ENCODE data around the gene SELP. TPM values are rescaled to one million over a fixed set of nuclear protein-coding genes. Genes with fewer than 3 reads are reported as not detected.
A peak's percentile ranks its signal among the peaks of the same experiment; 100 is the strongest.

The SELP gene
- total RNA-seq, 4 donors from 2014 or later: 0.70 to 8.3 (median 4.9) TPM

DNA sequence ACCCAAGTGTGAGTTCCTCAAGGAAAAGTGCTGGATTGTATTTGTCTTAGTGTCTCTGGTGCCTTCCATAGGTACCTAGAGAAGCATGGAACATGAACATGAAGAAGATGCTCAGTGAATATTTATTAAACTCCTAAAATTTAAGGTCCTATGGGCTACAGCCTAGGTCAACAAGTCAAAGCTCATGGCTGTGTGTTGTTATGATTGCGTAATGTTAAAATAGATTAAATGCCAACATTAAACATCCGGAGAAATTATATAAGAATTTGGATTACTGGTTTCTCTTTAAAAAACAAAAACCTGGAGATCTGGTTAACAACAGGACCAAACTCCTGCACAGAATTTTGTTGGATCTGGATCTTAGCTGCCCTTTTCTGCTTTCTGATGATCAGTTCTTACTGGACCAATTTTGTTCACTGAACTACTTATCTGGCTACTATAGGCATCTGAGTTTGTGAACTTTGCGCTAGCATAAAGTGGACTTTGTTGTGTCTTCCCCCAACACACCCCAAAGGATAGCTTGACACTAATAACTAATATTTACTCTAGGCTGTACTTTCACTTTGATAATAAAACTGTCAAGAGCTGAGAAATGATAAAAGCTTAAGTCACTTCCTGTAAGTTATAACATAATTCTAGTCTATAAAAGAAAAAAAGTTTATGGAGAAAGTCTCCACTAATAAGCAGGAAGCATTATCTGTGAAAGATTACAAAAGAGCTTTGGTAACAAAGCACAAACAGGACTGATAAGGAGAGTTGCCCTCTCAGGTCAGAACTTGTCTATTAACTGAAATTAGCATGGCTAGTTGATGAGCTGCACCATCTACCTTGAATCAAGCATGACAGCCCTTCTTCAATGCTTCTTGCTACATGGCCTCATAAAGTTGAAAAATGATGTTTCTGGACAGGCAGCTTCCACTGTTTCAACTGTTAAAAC is 64.3 kb downstream of the SELP start:
- no peak overlapping the region for H3K4me3 ChIP-seq
- peaks cover 0 to 7% (median 0%) of the 10 kb centered on the region in 4 donors for H3K4me1 ChIP-seq
- H3K27me3 ChIP-seq: no peaks in the 10 kb centered on the region
- TF ChIP-seq, protein P1, sequence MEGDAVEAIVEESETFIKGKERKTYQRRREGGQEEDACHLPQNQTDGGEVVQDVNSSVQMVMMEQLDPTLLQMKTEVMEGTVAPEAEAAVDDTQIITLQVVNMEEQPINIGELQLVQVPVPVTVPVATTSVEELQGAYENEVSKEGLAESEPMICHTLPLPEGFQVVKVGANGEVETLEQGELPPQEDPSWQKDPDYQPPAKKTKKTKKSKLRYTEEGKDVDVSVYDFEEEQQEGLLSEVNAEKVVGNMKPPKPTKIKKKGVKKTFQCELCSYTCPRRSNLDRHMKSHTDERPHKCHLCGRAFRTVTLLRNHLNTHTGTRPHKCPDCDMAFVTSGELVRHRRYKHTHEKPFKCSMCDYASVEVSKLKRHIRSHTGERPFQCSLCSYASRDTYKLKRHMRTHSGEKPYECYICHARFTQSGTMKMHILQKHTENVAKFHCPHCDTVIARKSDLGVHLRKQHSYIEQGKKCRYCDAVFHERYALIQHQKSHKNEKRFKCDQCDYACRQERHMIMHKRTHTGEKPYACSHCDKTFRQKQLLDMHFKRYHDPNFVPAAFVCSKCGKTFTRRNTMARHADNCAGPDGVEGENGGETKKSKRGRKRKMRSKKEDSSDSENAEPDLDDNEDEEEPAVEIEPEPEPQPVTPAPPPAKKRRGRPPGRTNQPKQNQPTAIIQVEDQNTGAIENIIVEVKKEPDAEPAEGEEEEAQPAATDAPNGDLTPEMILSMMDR (IDR thresholded peaks at IDR 0.05): no peak
- TF ChIP-seq POLR2A (IDR thresholded peaks at IDR 0.05): no peak
- H3K27ac ChIP-seq: no peak overlapping the region
- DNase-seq: peak in 1 of 3 donors; percentile 65
- H3K36me3 ChIP-seq: no peaks in the 10 kb centered on the region
- H3K9me3 ChIP-seq: no peaks in the 10 kb centered on the region

DNA sequence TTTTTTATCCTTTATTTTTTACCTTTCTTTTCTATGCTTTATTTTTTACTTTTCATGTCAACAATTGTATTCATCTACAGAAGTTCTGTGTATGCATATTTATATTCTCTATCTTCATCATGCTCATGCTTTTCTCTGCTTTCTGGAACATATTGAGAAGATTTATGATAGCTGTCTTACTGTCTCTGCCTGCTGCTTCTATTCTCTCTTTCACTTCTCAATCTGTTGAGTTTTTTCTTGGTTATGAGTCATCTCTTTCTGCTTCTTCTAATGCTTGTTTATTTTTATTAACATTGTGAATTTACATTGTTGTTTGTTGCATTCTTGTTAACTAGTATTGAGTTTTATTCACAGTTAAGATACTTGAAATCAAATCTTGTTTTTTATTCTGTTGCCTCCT is 66.3 kb downstream of the SELP start:
- Histone ChIP-seq H3K27ac (no peak overlapping the region), H3K4me1 (no peaks in the 10 kb centered on the region), H3K4me3 (no peak overlapping the region), H3K36me3 (no peaks in the 10 kb centered on the region), H3K9me3 (no peaks in the 10 kb centered on the region), H3K27me3 (no peaks in the 10 kb centered on the region)
- TF ChIP-seq POLR2A (IDR thresholded peaks at IDR 0.05): no peak
- TF ChIP-seq, protein P1 (IDR thresholded peaks at IDR 0.05): no peak
- DNase-seq: no peak

DNA sequence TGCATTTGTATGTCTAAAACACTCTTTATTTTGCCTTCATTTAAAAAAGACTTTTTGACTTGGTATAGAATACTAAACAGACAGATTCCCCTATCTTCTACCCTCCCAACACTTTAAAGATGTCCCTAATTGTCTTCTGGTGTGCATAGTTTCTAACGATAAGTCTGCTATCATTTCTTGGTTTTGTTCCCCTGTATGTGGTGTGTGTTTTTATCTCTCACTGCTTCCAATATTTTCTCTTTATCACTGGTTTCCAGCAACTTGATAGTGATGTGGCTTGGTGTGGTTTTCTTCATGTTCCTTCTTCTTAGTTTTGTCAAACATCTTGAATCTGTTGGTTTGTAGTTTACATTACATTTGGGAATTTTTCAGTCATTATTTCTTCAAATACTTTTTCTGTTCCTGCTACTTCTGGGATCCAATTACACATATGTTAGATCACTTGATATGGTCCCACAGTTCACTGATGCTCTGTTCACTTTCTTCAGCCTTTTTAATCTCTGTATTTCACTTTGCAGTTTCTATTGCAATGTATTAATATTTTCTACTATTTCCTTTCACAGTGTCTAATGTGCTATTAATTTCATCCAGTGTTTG is 66.8 kb downstream of the SELP start:
- H3K9me3 ChIP-seq: no peaks in the 10 kb centered on the region
- H3K27ac ChIP-seq: no peak overlapping the region
- no peak for TF ChIP-seq POLR2A (IDR thresholded peaks at IDR 0.05)
- TF ChIP-seq, protein P1 (IDR thresholded peaks at IDR 0.05): no peak
- no peaks in the 10 kb centered on the region for H3K4me1 ChIP-seq
- H3K4me3 ChIP-seq: no peak overlapping the region
- H3K36me3 ChIP-seq: no peaks in the 10 kb centered on the region
- no peaks in the 10 kb centered on the region for H3K27me3 ChIP-seq
- no peak for DNase-seq

DNA sequence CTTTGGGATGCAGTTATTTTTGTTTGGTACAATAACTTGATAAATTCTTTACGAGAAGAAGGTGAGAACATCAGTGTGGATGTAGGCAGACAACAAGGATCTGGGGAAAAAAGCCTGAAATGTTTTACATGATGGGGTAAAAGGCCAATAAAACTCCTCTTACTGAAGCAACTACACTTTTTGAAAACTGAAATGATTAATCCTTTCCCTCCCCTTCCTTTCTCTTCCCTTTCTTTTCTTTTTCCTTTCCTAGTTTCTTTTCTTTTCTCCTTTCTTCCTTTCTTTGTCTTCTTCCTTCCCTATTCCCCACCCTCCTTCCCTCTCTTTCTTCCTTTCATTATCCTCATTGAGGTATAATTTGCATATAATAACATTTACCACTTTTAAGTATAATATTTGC is 68.2 kb downstream of the SELP start:
- TF ChIP-seq POLR2A (IDR thresholded peaks at IDR 0.05): no peak
- TF ChIP-seq, protein P1 (IDR thresholded peaks at IDR 0.05): no peak
- Histone ChIP-seq H3K27ac (no peak overlapping the region), H3K27me3 (no peaks in the 10 kb centered on the region), H3K36me3 (no peaks in the 10 kb centered on the region), H3K9me3 (no peaks in the 10 kb centered on the region), H3K4me1 (no peaks in the 10 kb centered on the region), H3K4me3 (no peak overlapping the region)
- no peak for DNase-seq

DNA sequence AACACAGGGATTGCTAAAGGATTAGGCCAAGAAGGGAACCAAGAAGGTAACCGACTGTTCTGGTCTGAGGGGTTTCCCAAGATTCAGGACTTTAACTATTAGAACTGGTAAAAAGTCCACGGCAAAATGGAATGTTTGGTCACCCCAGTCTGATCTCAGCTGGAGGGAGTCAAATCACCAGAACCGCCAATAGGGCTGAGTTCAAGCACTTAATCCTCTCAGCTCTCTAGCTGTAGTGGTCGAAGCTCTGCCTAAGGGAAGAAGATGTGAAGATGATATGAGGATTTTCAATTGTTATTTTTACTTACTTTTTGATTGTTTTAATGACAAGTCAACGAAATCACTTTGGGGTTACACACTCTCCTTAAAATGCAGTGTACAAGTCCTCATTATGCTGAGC is 72.8 kb downstream of the SELP start:
- Histone ChIP-seq H3K4me1 (no peaks in the 10 kb centered on the region), H3K27me3 (no peaks in the 10 kb centered on the region), H3K27ac (no peak overlapping the region), H3K36me3 (no peaks in the 10 kb centered on the region), H3K4me3 (no peak overlapping the region), H3K9me3 (no peaks in the 10 kb centered on the region)
- TF ChIP-seq, protein P1 (IDR thresholded peaks at IDR 0.05): no peak
- no peak for TF ChIP-seq POLR2A (IDR thresholded peaks at IDR 0.05)
- no peak for DNase-seq

All from Peyer's patch (tissue), 4 donors.